Measurements from ENCODE around the gene SHC2. TPM values are rescaled to one million over a fixed set of nuclear protein-coding genes. Genes with fewer than 3 reads are reported as not detected.

SHC2 gene
- total and polyA plus RNA-seq, 11 donors = 6.7 to 35.8 (median 14.6) TPM

- Histone ChIP-seq H3K4me3 (no peak overlapping the region), H3K27ac (peak overlapping the region in 8 of 12 donors; percentile 4 to 75 (median 37)), H3K36me3 (no peaks in the 10 kb centered on the region), H3K9me3 (no peaks in the 10 kb centered on the region), H3K27me3 (no peaks in the 10 kb centered on the region), H3K4me1 (peaks cover 0 to 14% (median 11%) of the 10 kb centered on the region in 12 donors)
- peak; percentile 27 to 84 (median 70) for ATAC-seq
- TF ChIP-seq POLR2A (IDR thresholded peaks at IDR 0.05) = no peak
- TF ChIP-seq, protein P1, sequence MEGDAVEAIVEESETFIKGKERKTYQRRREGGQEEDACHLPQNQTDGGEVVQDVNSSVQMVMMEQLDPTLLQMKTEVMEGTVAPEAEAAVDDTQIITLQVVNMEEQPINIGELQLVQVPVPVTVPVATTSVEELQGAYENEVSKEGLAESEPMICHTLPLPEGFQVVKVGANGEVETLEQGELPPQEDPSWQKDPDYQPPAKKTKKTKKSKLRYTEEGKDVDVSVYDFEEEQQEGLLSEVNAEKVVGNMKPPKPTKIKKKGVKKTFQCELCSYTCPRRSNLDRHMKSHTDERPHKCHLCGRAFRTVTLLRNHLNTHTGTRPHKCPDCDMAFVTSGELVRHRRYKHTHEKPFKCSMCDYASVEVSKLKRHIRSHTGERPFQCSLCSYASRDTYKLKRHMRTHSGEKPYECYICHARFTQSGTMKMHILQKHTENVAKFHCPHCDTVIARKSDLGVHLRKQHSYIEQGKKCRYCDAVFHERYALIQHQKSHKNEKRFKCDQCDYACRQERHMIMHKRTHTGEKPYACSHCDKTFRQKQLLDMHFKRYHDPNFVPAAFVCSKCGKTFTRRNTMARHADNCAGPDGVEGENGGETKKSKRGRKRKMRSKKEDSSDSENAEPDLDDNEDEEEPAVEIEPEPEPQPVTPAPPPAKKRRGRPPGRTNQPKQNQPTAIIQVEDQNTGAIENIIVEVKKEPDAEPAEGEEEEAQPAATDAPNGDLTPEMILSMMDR (IDR thresholded peaks at IDR 0.05) = no peak
- peak in 2 of 5 donors; percentile 47 to 56 for DNase-seq
- WGBS, 4 donors = 24 to 39% (median 33%) methylated on average over 31 of the region's 31 CpGs
- intact Hi-C loops (cut with DNase I) = no loop called here
Observed at GRCh38 chr19:447816-448560, 12.8 kb downstream of the SHC2 start.

GRCh38 chr19:447064-447426 is 13.8 kb downstream of the SHC2 start:
- Histone ChIP-seq H3K27ac (peak overlapping the region in 2 of 12 donors; percentile 35 to 42), H3K4me1 (peaks cover 0 to 14% (median 11%) of the 10 kb centered on the region in 12 donors), H3K9me3 (no peaks in the 10 kb centered on the region), H3K4me3 (no peak overlapping the region), H3K27me3 (no peaks in the 10 kb centered on the region), H3K36me3 (no peaks in the 10 kb centered on the region)
- 64 to 81% (median 75%) methylated on average over 24 of the region's 24 CpGs for WGBS, 4 donors
- intact Hi-C loops (cut with DNase I) = no loop called here
- TF ChIP-seq, protein P1 (IDR thresholded peaks at IDR 0.05) = no peak
- TF ChIP-seq POLR2A (IDR thresholded peaks at IDR 0.05) = no peak
- peak in 2 of 4 donors; percentile 31 to 67 for ATAC-seq
- no peak for DNase-seq

- ATAC-seq (no peak), DNase-seq (no peak)
- no peak overlapping the region for H3K27ac ChIP-seq
- TF ChIP-seq, protein P1 (IDR thresholded peaks at IDR 0.05) = no peak
- TF ChIP-seq POLR2A (IDR thresholded peaks at IDR 0.05) = no peak
- intact Hi-C loops (cut with DNase I) = no loop called here
- H3K27me3 ChIP-seq = no peaks in the 10 kb centered on the region
- 90 to 98% (median 97%) methylated on average over 18 to 26 of the region's 26 CpGs for WGBS, 4 donors
- H3K9me3 ChIP-seq = no peaks in the 10 kb centered on the region
- no peak overlapping the region for H3K4me3 ChIP-seq
- H3K4me1 ChIP-seq = peaks cover 0 to 14% (median 11%) of the 10 kb centered on the region in 12 donors
- peaks cover 0 to 5% (median 0%) of the 10 kb centered on the region in 9 donors for H3K36me3 ChIP-seq
Observed at GRCh38 chr19:444677-445210, 16.1 kb downstream of the SHC2 start.

- 91 to 96% (median 93%) methylated on average over 2 of the region's 2 CpGs for WGBS, 4 donors
Observed at GRCh38 chr19:443005-443404, 17.8 kb downstream of the SHC2 start.

More at GRCh38 chr19:443005-443404, 17.8 kb downstream of the SHC2 start:
- TF ChIP-seq POLR2A (IDR thresholded peaks at IDR 0.05) = no peak
- TF ChIP-seq, protein P1 (IDR thresholded peaks at IDR 0.05) = no peak
- Histone ChIP-seq H3K4me1 (peaks cover 0 to 9% (median 6%) of the 10 kb centered on the region in 12 donors), H3K27ac (no peak overlapping the region), H3K36me3 (peaks cover 0 to 10% (median 0%) of the 10 kb centered on the region in 9 donors), H3K9me3 (no peaks in the 10 kb centered on the region), H3K4me3 (no peak overlapping the region), H3K27me3 (no peaks in the 10 kb centered on the region)
- intact Hi-C loops (cut with DNase I) = no loop called here
- ATAC-seq = no peak
- DNase-seq = no peak
